Stimulated activated CD4-positive, alpha-beta T cell treated with anti-CD3 and anti-CD28 coated beads, Interleukin-4, amount 100 ng/mL, for 1 hour (primary cell): ENCODE measurements around the gene SGSH.
"Not testable (repeated sequence)": the region's sequence is repeated elsewhere in the genome, so short reads cannot be mapped to it uniquely, and the experiment has no call there.

ENCODE experiments used
- DNase-seq: peaks from one replicate; pipeline ENCODE4 v3.0.0-alpha.2; 2020

SGSH gene

GRCh38 chr17:80209765-80210164, 10.4 kb downstream of the SGSH start:
- no peak for DNase-seq

DNA sequence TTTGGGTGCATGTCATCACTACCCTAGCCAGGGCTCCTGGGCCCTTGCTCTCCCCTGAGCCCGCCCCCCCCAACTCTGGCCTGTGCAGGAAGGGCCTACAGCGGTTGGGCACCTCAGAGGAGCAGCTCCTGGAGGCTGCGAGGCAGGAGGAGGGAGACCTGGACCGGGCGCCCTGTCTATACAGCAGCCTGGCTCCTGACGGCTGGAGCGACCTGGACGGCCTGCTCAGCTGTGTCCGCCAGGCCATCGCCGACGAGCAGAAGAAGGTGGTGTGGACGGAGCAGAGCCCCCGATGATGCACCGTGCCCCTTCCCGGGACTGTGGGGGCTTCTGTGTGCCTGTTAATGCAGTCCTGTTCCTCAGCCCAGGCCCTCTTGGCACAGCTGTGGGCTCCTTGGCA, 12.1 kb downstream of the SGSH start:
- DNase-seq, result no peak

DNA sequence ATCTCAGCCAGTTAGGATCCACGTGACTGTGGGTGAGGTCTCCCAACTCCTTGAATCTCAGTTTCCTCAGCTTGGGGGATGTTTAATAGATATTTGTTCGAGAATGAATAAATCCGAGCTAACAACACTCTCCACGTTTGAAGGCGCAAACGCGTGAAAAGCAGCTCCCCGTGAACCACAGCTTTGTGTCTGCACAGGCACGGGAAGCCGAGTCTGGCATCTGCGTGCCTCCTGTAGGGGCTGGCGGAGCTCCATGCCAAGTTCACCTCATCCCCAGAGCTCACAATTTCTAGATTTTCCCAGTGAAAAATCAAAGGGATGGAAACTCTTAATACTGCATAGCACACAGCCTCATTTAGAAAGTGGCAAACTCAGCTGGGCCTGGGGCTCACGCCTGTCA, 14.3 kb downstream of the SGSH start:
- DNase-seq, result no peak

GRCh38 chr17:80204626-80205468, 15.3 kb downstream of the SGSH start:
- no peak for DNase-seq

- no peak for DNase-seq
These were observed 16.6 kb downstream of the SGSH start for GRCh38 chr17:80203471-80203963.

DNA sequence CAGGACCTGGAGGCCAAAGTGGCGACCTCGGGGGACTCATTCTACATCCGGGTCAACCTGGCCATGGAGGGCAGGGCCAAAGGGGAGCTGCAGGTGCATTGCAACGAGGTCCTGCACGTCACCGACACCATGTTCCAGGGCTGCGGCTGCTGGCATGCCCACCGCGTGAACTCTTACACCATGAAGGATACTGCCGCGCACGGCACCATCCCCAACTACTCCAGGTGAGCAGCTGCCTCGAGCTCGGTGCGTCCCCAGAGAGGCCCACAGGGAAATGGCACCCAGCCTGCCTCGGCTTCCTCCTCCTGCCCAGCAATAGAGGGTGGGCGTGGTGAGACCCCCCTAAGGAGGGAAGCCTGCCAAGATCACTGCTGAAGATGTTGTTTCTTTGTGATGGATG, 17.9 kb downstream of the SGSH start:
- no peak for DNase-seq

DNA sequence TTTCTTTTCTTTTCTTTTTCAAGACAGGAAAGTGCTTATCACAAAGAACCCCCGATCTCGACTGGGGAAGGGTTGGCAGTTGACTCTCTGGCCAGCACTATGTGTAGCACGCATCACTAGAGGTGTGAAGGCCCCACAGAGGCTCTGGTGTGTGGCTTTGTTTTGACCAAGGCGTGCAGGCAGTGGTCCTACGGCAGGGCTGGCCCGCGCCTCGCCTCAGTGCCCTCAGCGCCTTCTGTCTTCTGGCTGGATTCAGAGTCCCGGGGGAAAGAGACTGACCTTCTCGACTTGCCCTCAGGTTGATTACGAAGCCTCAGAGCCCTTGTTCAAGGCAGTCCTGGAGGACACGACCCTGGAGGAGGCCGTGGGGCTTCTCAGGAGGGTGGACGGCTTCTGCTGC, 18.7 kb downstream of the SGSH start:
- DNase-seq, result no peak

DNA sequence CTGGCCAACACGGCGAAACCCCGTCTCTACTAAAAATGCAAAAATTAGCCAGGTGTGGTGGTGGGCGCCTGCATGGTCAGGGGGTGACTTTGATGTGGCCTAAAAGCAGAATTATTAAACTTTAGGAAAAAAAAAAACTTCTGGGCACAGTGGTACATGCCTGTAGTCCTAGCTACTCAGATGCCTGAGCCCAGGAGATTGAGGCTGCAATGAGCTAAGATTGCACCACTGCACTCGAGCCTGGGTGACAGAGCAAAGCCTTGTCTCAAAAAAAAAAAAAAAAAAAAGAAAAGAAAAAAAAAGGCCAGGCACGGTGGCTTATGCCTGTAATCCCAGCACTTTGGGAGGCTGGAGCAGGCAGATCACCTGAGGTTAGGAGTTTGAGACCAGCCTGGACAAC, 20.8 kb downstream of the SGSH start:
- not testable (repeated sequence) for DNase-seq

- DNase-seq, result no peak
These were observed 21.9 kb downstream of the SGSH start for GRCh38 chr17:80198144-80198661.

GRCh38 chr17:80196652-80197051, 23.5 kb downstream of the SGSH start:
- no peak for DNase-seq

DNA sequence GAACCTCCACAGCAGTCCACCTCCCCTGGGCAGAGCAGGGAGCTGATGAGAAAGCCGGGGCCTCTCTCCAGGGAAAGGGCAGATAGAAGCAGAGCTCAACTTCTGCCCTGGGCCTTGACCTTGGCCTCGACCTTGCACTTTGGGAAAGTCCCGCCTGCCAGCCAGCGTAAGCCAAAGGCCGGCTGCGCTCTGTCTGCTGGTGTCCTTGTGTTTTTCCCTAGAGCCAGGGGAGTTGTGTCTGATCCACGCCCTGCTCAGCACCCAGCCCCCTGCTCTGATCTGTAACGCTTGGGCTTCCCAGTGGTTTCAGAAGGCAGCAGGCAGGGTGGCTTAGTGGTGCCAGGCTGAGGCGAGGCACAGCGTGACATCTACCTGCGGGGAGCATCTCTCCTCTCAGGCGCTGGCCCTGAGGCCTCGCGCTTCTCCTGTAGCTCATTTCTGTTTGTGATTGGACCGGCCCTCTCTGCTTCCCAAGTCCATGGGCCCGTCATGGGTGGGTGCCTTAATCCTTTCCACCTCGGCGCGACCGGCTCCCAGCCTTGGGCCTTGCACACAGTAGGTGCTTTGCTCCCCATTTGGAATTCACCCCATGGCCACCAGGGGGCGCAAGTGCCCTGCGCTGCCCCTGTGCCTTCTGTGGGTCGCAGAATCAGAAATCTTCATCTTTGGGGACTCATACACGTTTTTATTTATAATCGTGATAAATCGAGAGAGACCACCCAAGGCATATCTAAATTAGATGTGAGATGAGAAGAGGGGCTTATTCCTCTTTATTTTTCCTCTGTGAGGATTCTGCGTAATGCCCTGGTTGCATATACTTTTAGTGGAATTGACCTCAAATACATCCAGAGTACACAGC, 24.2 kb downstream of the SGSH start:
- peak; percentile 59 for DNase-seq

DNA sequence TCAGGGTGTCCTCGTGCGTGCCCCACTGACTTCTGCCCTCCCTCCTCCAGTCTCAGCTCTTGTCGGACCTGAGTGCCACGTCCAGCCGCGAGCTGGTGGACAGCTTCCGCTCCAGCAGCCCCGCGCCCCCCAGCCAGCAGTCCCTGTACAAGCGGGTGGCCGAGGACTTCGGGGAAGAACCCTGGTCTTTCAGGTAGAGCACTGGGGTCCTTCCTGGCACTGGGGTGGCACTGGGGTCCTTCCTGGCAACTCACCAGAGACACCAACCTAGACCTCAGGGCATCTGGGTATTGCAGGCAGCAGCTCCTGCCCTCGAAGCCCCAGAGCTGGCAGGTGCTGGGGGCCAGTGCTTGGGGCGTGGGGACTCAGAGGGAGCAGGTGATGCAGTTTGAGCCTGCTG, 25.0 kb downstream of the SGSH start:
- no peak for DNase-seq

DNA sequence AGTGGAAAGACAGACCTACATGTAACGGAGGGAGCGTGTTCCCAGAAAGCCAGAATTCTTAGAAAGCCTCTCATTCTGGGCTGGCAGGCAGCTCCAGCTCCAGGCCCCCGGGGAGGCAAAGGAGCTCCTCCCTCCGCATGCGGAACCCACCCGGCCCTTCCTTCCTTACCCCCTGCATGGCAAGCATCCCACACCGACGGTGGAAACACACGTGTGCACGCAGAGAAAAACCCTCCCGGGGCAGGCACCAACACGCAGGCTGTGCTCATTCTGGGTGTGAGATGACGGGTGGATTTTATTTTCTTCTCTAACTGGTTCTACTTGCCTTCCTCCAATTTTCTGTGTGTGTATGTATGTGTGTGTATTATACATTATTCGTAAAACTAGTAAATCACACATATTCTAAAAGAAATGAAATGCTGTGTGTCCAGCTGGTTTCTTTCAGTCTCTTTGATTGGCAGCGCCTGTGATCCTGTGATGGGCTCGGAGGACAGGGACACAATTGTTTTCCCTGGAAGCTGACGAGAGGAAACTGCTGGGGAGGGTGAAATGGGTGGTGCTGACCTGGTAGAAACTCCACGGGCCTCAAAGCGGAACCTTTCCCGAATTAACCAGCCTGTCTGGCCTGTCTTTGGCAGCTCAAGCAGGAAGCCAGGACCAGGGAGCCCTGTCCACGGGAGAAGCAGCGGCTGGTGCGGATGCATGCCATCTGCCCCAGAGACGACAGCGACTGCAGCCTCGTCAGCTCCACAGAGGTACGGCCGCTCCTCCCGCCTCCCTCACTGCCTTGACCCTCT, 28.1 kb downstream of the SGSH start:
- DNase-seq, result no peak

GRCh38 chr17:80191192-80191591, 28.9 kb downstream of the SGSH start:
- DNase-seq, result no peak

DNA sequence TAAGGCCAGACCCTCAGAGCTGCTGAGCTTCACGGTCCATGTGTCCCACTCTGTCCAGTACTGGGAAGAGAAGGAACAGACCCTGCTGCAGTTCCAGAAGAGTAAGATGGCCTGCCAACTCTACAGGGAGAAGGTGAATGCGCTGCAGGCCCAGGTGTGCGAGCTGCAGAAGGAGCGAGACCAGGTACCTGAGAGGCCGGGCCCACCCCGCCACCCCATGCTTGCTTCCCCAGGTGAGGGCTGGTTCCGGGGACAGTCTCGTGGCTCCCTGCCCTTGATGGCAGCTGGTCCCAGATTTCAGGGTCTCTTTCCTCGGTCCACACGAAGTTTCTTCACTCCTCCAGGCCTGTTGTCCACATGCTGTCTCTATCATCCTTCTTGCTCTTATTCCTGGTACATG, 29.4 kb downstream of the SGSH start:
- DNase-seq, result no peak

DNA sequence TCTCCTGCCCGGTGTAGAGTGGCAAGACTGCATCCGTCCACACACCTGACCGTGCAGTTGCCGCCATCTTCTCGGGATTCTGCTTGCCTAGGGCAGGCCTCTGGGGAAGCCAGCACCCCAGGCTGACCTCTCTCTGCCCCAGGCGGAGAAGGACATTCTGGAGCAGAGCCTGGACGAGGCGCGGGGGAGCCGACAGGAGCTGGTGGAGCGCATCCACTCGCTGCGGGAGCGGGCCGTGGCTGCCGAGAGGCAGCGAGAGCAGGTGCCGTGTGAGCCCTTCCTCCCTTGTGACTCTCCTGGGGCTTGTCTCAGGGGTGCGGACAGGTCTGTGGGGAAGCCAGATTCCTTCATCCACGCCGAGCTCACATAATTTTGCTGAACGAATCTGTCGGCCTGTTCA, 30.5 kb downstream of the SGSH start:
- no peak for DNase-seq

- DNase-seq, result no peak
These were observed 32.6 kb downstream of the SGSH start for GRCh38 chr17:80187515-80187941.

DNA sequence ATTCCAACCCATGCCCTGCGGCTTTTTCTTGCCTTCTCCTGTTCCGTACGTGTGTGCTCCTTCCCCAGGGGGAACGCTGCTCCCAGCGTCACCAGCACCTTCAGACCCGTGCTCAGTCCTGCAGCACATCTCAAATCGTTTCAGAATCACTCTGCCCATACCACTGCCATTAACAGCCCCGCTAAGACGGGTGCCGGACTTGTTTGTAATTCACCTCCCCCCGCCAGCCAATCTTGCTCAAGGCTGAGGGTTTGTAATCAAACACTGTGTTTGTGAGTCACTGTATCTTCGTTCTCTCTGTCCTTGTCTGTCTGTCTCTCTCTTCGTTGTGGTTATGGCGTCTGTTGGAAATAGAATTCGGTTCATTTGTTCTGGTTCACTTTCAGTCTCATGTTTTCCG, 33.0 kb downstream of the SGSH start:
- no peak for DNase-seq

- DNase-seq, result no peak
These were observed 34.2 kb downstream of the SGSH start for GRCh38 chr17:80185968-80186367.

GRCh38 chr17:80184423-80184714, 35.8 kb downstream of the SGSH start:
- DNase-seq, result no peak

DNA sequence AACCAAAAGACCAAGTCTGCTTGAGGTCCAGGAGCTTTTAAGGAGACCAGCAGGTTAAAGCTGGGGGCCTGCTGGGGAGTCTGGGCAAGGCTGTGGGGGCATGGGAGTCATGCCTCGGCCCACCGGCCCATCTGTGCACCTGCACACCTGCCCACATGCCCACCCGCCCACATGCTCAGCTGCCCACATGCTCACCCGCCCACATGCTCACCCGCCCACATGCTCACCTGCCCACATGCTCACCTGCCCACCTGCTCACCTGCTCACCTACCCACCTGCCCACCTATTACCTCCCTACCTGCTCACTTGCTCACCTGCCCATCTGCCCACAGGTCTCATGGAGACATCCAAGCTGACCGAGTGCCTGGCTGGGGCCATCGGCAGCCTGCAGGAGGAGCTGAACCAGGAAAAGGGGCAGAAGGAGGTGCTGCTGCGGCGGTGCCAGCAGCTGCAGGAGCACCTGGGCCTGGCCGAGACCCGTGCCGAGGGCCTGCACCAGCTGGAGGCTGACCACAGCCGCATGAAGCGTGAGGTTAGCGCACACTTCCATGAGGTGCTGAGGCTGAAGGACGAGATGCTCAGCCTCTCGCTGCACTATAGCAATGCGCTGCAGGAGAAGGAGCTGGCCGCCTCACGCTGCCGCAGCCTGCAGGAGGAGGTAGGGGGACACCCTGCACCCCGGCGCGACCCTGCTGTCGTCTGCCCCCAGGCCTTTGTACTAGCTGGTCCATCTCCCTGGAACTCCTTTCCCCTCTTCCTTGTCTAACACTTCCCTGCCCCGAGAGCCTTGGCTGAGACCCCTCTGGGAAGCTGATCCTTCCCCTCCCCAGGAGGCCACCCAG, 36.3 kb downstream of the SGSH start:
- no peak for DNase-seq

- DNase-seq, result no peak
These were observed 37.3 kb downstream of the SGSH start for GRCh38 chr17:80182845-80183223.
